HCT116 (cell line): ENCODE results near the gene SPARC.

ENCODE experiments used
- POLR2A ChIP-seq: IDR thresholded peaks from 2 replicates; pipeline ENCODE4 v1.7.0; 2011; ENCODE audit warnings: borderline replicate concordance; ENCODE audit not compliant: insufficient read depth, insufficient read length; ENCODE audit errors: extremely low read depth
- POLR2AphosphoS5 ChIP-seq: IDR thresholded peaks from 2 replicates; pipeline ENCODE4 v1.6.1; 2011; ENCODE audit warnings: mild to moderate bottlenecking, low read depth, low read length, moderate library complexity
- RAD21 ChIP-seq: IDR thresholded peaks from 2 replicates; pipeline ENCODE4 v1.6.1; 2012; ENCODE audit warnings: low read depth, mild to moderate bottlenecking
- SIN3A ChIP-seq: IDR thresholded peaks from 2 replicates; pipeline ENCODE4 v1.6.1; 2012; ENCODE audit warnings: low read depth
- SP1 ChIP-seq: IDR thresholded peaks from 2 replicates; pipeline ENCODE4 v1.6.1; 2012; ENCODE audit warnings: low read depth
- SRF ChIP-seq: IDR thresholded peaks from 2 replicates; pipeline ENCODE4 v1.6.1; 2012; ENCODE audit warnings: low read depth
- TCF7L2 ChIP-seq: IDR thresholded peaks from 2 replicates; pipeline ENCODE4 v1.7.0; 2011; ENCODE audit warnings: borderline replicate concordance, inconsistent platforms; ENCODE audit not compliant: insufficient read depth, insufficient read length; ENCODE audit errors: extremely low read depth
- YY1 ChIP-seq: IDR thresholded peaks from 2 replicates; pipeline ENCODE4 v1.6.1; 2011; ENCODE audit warnings: low read length, low read depth, moderate library complexity, mild to moderate bottlenecking; ENCODE audit not compliant: insufficient replicate concordance; ENCODE audit errors: extremely low read depth
- ZNF274 ChIP-seq: fragments of 200-500 bp; sonication (Bioruptor generic); IDR thresholded peaks from 2 replicates; pipeline ENCODE4 v1.6.1; 2014; ENCODE audit warnings: mild to moderate bottlenecking, low read depth, low read length, inconsistent platforms
- TF ChIP-seq, protein P1 (sequence below), 3 experiments: fragments of 200-600 bp in 1 of 3; sonication (generic) in 1 of 3; IDR thresholded peaks in 2 of 3; conservative IDR thresholded peaks in 1 of 3; 2 replicates each; pipeline ENCODE4 v1.5.1; 2012 to 2017; ENCODE audit warnings: low read depth in 2 of 3, low read length in 2 of 3, antibody characterized with exemption in 1 of 3, borderline replicate concordance in 1 of 3, control low read depth in 1 of 3, mild to moderate bottlenecking in 1 of 3, mixed read lengths in 1 of 3, mixed run types in 1 of 3, moderate library complexity in 1 of 3; ENCODE audit not compliant: insufficient read depth in 1 of 3
- TF ChIP-seq, protein P2 (sequence below): IDR thresholded peaks from 2 replicates; pipeline ENCODE4 v1.6.1; 2012; ENCODE audit warnings: low read depth
- TF ChIP-seq, protein P3 (sequence below): IDR thresholded peaks from 2 replicates; pipeline ENCODE4 v1.6.1; 2012
- TF ChIP-seq, protein P4 (sequence below): IDR thresholded peaks from 2 replicates; pipeline ENCODE4 v1.6.1; 2012

DNA sequence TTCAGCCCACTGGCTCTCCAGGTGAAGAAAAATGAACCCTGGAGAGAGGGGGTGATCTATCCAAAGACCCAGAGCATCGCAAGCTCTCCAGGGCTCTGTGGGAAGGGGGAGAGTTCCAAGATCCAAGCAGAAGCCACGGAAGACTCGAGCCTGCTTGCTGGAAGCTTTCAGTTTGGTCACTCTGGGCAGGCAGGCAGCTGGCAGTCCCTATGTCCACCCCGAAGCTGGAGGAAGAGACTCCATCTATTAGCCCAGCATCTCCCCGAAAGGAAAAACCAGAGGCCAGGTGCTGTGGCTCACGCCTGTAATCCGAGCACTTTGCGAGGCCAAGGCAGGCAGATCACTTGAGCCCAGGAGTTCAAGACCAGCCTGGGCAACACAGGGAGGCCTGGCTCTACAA is 10.7 kb upstream of the SPARC start:
- TF ChIP-seq, protein P1, sequence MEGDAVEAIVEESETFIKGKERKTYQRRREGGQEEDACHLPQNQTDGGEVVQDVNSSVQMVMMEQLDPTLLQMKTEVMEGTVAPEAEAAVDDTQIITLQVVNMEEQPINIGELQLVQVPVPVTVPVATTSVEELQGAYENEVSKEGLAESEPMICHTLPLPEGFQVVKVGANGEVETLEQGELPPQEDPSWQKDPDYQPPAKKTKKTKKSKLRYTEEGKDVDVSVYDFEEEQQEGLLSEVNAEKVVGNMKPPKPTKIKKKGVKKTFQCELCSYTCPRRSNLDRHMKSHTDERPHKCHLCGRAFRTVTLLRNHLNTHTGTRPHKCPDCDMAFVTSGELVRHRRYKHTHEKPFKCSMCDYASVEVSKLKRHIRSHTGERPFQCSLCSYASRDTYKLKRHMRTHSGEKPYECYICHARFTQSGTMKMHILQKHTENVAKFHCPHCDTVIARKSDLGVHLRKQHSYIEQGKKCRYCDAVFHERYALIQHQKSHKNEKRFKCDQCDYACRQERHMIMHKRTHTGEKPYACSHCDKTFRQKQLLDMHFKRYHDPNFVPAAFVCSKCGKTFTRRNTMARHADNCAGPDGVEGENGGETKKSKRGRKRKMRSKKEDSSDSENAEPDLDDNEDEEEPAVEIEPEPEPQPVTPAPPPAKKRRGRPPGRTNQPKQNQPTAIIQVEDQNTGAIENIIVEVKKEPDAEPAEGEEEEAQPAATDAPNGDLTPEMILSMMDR (IDR thresholded peaks at IDR 0.05 in 2 of 3, conservative IDR thresholded peaks at IDR 0.05 in 1 of 3; ENCODE audit: borderline replicate concordance in 1 of 3, insufficient read depth in 1 of 3, low read depth in 2 of 3, low read length in 2 of 3): no peak
- TF ChIP-seq POLR2AphosphoS5 (no peak), SIN3A (no peak), SRF (no peak), ZNF274 (no peak), YY1 (no peak), SP1 (no peak), RAD21 (no peak), TCF7L2 (no peak), POLR2A (no peak)
- TF ChIP-seq, protein P2, sequence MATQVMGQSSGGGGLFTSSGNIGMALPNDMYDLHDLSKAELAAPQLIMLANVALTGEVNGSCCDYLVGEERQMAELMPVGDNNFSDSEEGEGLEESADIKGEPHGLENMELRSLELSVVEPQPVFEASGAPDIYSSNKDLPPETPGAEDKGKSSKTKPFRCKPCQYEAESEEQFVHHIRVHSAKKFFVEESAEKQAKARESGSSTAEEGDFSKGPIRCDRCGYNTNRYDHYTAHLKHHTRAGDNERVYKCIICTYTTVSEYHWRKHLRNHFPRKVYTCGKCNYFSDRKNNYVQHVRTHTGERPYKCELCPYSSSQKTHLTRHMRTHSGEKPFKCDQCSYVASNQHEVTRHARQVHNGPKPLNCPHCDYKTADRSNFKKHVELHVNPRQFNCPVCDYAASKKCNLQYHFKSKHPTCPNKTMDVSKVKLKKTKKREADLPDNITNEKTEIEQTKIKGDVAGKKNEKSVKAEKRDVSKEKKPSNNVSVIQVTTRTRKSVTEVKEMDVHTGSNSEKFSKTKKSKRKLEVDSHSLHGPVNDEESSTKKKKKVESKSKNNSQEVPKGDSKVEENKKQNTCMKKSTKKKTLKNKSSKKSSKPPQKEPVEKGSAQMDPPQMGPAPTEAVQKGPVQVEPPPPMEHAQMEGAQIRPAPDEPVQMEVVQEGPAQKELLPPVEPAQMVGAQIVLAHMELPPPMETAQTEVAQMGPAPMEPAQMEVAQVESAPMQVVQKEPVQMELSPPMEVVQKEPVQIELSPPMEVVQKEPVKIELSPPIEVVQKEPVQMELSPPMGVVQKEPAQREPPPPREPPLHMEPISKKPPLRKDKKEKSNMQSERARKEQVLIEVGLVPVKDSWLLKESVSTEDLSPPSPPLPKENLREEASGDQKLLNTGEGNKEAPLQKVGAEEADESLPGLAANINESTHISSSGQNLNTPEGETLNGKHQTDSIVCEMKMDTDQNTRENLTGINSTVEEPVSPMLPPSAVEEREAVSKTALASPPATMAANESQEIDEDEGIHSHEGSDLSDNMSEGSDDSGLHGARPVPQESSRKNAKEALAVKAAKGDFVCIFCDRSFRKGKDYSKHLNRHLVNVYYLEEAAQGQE: no peak
- TF ChIP-seq, protein P3, sequence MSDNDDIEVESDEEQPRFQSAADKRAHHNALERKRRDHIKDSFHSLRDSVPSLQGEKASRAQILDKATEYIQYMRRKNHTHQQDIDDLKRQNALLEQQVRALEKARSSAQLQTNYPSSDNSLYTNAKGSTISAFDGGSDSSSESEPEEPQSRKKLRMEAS: no peak
- TF ChIP-seq, protein P4, sequence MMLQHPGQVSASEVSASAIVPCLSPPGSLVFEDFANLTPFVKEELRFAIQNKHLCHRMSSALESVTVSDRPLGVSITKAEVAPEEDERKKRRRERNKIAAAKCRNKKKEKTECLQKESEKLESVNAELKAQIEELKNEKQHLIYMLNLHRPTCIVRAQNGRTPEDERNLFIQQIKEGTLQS: no peak
